Measurements from ENCODE around the gene GRK1.
"Not testable (repeated sequence)": the region's sequence is repeated elsewhere in the genome, so short reads cannot be mapped to it uniquely, and the experiment has no call there.

Gene GRK1

DNA sequence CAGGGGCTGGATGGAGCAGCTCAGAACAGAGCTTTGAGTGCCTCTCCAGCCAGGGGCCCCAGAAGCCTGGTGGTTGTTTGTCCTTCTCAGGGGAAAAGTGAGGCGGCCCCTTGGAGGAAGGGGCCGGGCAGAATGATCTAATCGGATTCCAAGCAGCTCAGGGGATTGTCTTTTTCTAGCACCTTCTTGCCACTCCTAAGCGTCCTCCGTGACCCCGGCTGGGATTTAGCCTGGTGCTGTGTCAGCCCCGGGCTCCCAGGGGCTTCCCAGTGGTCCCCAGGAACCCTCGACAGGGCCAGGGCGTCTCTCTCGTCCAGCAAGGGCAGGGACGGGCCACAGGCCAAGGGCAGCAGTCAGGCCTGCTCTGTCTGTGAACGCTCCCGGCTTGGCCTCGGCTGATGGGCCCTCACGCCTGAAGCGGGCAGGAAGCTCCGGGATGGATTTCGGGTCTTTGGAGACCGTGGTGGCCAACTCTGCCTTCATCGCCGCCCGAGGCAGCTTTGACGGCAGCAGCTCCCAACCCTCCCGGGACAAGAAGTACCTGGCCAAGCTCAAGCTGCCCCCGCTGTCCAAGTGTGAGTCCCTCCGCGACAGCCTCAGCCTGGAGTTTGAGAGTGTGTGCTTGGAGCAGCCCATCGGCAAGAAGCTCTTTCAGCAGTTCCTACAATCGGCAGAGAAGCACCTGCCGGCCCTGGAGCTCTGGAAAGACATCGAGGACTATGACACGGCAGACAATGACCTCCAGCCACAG lies at the start of gene GRK1:
Gene GRK1 (plus strand): TSS at position 269 of the 751 bp plus-strand sequence. CDS start 168 bp downstream, at position 437.
- DNase-seq (ENCODE audit: low read depth in 2 of 2): no peak

DNA sequence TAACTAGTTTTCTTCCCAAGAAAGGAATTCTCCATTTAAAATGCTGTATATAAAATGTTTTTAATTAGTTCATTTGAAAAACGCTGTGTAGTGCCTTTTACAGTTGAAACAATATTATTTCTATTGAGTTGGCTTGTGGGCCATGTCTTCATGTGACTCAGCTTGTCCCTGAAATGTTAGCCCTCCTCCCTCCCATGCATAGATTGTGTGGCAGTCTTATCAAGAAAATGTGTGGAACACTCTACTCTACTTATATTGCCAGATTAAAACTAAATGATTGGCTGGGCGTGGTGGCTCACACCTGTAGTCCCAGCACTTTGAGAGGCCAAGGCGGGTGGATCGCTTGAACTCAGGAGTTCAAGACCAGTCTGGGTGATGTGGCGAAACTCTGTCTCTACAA lies 49.1 kb upstream of the GRK1 start:
- DNase-seq (ENCODE audit: low read depth in 2 of 2): no peak

DNA sequence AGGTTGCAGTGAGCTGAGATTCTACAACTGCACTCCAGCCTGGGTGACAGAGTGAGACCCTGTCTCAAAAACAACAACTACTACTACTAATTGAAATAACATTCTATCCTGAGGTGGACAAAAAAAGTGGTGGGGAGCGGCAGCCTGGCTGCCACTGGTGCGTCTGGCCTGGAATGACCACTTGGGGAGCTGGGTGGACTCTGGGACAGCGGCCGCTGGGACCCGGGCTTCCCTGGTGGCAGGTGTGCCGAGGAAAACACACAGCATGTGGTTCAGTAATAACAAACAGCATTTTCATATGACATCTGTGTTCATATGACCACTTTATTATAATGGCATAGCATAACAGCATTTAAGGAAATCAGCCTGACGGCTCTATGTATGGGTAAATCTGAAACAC lies 48.6 kb upstream of the GRK1 start:
- no peak for DNase-seq (ENCODE audit: low read depth in 2 of 2)

DNA sequence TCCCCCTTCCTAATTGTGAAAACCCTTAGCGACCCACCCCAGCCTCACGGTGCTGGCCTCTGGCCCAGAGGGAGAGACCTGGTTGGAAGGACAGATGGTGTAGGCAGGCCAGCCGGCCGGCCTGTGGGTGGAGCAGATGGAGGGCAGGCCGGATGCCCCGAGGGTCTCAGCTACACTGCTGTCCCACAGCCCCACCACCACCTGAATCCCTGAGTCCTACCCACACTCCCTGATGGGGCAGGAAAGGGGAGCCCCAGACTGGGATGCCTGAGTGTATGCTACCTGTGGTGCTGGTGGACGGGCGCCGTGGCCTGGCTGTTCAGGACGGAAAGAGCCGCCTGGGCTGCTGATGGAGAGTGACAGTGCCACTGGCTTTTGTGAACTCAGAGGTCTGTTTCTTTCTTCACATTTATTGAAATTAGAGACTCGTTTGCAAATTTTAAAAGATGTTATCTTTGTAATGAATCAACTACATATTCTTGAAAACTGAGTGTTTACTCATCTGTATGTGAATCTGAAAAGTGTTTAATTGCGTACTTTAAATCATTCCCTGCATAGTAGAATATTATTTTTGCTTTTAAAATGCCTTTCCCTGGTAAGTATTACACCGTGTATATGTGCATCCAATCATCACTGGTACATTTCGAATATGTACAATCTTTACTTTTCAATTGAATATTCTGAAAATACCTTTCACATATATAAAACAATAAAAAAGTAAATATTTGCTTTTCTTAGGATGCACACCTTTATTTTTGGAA lies 46.8 kb upstream of the GRK1 start:
- DNase-seq (ENCODE audit: low read depth in 2 of 2): no peak

DNA sequence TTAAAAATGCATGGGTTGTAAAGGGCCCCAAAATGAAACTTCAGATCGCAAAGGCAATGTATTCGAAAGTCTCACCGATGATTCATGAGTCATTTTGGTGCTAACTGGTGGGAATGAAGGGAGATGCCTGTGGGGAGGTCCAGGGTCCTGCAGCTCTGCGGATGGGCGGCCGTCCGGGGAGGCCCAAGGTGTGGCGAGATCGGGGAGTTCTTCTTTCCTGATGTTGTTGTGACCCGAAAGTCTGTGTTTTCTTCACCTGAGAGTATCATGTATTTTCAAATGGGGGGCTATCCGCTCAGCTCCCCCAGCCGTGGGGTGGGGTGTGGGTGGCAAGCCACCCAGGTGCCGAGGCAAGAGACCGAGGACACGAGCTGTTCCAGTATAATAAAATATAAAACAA lies 46.0 kb upstream of the GRK1 start:
- DNase-seq (ENCODE audit: low read depth in 2 of 2): no peak

DNA sequence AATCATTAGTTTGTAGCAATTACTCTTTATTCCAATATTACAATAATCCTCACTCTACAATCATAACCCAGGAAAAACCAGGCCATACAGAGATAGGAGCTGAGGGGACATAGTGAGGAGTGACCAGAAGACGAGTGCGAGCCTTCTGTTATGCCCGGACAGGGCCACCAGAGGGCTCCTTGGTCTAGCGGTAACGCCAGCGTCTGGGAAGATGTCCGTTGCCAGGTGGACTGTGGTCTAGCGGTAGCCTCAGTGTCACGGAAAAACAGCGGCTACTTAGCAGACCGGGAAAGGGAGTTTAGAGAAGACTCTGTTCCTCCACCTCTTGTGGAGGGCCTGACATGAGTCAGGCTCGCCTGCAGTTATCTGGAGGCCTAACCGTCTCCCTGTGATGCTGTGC lies 45.5 kb upstream of the GRK1 start:
- DNase-seq (ENCODE audit: low read depth in 2 of 2): not testable (repeated sequence)

DNA sequence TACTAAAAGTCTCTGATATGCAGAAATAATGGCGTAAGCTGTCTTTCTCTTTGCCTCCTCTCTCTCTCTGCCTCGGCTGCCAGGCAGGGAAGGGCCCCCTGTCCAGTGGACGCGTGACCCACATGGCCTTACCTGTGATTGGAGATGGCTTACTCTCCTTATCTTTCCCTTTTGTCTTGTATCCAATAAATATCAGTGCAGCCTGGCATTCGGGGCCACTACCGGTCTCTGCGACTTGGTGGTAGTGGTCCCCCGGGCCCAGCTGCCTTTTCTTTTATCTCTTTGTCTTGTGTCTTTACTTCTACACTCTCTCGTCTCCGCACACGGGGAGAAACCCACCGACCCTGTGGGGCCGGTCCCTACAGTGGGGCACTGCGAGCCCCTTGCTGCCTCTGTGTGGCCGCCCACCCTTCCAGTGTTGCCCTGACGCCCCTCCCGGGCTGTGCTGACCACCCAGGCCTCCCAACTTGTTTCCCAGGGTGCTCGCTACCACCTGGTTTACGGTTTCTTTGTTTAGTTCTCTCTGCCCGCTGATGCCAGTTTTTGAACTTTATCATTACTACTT lies 45.0 kb upstream of the GRK1 start:
- DNase-seq (ENCODE audit: low read depth in 2 of 2): not testable (repeated sequence)

DNA sequence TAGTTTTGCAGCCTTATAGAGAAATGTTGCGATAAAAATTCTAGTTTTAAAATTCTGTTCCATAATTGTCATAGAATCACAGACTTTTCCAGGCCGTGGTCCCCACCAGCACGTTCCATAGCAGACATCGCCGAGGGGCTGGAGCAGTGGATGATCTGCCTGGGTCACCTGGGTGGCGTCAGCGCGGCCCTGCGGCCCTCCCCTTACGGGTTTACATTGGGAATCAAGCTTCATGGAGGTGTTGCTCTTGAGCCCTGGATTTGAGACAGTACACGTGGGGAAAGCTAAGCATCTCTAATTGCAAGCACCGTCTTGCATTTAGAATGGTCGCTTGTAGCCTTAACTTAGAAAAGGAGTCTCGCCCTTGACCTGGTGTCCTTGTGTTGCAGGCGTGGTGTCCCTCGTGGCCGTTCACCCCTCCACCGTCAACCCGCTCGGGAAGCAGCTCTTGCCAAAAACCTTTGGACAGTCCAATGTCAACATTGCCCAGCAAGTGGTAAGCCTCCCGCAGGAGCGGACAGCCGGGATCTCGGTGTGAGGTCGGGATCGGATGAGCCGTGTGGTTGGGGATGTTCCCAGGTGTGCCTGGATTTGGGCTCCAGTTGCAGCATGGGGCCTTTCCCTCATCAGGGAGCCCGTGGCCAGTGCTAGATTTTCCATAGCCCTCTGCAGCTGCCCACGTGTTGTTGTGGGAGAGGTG lies 44.1 kb upstream of the GRK1 start:
- DNase-seq (ENCODE audit: low read depth in 2 of 2): no peak

DNA sequence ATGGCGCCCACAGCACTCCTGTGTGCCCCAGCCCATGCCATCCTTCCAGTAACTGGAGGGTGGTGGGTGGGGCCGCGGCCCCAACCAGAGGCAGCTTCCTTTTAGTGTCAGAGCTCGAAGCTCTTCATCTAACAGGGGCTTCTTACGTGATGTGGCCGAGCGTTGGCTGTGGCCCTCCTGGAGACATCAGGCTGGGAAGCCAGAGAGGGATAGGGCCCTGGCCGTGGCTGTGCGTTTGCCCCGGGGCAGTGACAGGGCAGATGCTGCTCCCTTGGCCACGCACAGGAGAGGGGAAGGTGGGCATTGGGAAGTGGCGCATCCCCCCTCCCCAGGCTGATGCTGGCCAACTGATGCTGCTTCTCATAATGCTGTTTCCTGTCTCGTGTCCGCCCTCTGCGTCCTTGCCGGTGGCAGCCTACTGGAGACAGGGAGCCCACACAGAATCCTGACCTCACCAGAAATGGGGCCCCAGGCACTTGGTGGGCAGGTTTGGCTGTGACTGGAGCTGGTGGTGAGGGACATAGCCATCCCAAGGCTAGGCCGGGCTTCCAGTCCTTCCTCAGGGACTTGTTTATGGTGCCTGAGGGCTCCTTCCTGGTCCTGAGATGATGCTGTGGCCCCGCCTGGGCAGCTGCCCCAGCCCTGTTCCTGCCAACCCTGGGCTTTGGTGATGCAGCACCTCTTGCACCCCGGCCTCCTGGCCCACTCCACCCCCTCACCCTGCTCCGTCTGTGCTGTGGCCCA lies 43.4 kb upstream of the GRK1 start:
- DNase-seq (ENCODE audit: low read depth in 2 of 2): no peak

DNA sequence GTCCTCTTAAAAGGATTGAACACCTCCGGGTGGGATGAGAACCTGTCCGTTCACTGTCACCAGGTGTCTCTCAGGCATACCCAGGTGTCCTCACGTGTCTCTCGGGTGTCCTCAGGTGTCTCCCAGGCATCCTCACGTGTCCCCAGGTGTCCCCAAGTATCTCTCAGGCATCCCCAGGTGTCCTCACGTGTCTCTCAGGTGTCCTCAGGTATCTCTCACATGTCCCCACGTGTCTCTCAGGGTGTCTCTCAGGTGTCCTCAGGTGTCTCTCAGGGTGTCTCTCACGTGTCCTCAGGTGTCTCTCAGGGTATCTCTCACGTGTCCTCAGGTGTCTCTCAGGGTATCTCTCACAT lies 42.8 kb upstream of the GRK1 start:
- no peak for DNase-seq (ENCODE audit: low read depth in 2 of 2)

DNA sequence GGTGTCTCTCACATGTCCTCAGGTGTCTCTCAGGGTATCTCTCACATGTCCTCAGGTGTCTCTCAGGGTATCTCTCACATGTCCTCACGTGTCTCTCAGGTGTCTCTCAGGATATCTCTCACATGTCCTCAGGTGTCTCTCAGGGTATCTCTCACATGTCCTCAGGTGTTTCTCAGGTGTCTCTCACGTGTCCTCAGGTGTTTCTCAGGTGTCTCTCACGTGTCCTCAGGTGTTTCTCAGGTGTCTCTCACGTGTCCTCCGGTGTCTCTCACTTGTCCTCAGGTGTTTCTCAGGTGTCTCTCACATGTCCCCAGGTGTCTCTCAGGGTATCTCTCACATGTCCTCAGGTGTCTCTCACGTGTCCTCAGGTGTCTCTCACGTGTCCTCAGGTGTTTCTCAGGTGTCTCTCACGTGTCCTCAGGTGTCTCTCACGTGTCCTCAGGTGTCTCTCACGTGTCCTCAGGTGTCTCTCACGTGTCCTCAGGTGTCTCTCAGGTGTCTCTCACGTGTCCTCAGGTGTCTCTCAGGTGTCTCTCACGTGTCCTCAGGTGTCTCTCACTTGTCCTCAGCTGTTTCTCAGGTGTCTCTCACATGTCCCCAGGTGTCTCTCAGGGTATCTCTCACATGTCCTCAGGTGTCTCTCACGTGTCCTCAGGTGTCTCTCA lies 42.2 kb upstream of the GRK1 start:
- not testable (repeated sequence) for DNase-seq (ENCODE audit: low read depth in 2 of 2)

DNA sequence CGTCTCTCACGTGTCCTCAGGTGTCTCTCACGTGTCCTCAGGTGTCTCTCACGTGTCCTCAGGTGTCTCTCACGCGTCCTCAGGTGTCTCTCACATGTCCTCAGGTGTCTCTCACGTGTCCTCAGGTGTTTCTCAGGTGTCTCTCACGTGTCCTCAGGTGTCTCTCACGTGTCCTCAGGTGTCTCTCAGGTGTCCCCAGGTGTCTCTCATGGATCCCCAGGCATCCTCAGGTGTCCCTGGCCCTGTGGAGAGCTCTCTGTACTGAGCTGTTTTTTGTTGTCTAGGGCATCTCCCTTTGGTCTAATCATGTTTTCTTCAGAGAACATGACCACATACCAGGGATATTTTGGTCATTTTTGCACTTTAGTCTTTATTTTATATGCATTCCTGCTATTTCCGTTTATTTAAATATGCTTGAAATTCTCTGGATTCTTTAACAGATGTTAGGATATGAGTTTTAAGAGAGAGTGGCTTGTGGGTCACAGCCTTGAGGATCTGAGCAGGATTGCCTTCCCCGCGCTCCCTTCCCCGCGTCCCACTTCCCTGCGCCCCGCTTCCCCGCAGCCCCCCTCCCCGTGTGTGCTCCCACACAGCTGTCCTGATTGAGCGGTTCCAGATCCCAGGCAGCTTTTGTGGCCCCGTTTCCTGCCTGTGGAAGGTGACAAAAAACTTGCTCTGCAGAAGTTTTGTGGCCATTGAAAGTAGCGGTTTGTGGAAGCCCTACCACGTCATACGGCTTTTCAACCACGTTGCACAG lies 40.9 kb upstream of the GRK1 start:
- DNase-seq (ENCODE audit: low read depth in 2 of 2): peak; percentile 36 to 56

DNA sequence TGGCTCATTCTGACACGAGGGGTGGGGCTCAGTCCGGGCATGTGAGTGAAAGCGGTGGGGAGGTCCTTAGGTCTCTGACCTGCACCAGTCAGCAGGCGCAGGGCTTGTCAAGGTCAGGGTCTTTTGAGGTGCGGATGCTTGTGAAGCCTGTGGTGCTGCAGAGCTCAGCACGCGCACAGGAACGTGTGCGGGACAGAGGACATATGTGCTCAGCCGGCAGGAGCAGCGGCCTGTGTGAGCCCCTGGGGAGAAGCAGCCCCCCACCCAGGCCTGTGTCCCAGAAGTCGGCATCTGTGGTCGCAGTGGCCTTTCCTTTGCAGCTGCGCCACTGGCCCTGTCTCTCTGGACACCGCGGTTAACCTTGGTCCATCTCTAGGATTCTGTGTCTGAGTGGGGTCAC lies 39.9 kb upstream of the GRK1 start:
- no peak for DNase-seq (ENCODE audit: low read depth in 2 of 2)

DNA sequence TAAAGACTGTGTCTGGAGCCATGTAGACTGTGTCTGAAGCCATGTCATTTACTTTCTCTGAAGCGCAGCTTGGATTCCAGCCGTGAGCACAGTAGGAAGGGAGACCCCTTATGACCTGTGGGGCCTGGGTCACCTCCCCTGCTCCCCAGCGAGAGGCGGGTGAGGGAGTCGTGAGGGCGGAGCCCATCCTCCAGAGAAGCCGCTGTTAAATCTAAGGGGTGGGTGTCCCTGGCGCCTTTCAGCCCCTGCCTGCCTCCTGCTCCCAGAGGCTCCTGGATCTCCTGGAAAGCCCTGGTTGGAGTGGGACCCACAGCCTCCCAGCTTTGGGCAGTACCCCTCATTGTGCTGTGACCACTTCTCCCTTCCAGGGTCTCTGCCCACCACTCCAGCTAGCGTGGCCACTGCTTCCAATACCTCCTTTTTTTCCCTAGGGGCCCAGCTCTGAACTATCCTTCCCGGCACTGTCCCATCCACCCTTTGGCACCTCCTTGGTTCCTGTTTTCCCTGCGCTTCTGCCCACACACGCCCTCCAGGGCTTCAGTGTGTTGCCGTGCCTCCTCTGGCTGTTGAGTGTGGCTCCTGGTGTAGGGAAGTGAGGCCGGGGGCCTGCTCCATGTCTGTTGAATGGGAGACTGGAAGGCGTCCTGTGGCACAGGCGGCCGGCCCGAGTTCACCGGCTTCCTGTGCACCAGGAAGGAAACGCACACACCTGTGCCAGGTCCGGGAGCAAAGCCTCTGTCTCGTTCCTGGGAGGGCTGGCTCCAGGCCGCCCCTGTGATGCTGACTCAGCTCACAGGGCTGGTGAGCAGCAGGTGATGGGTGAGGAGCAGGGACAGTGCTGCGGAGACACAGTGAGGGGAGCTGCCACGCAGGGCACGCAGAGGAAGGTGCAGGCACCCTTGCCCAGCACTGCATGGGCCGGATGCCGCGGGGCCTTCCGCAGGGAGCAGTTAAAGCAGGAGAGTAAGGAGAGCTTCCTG lies 38.4 kb upstream of the GRK1 start:
- no peak for DNase-seq (ENCODE audit: low read depth in 2 of 2)

DNA sequence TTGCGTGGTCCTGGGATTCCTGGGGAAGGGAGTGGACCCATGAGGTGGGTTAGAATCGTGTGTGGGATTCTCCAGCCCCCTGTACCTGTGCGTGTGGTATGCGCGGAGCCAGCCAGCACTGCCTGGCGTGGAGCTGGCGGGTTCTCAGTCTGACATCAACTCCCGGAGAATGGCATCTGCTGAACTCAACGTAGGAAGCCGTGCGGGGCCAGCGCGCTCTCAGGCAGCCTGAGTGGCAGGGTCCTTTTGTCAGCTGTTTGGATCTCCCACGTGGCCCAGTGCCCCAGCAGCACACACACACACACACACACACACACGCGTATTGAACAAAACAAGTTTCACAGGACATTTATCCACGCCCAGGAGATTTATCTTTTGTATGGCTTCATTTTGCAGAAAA lies 37.2 kb upstream of the GRK1 start:
- no peak for DNase-seq (ENCODE audit: low read depth in 2 of 2)

DNA sequence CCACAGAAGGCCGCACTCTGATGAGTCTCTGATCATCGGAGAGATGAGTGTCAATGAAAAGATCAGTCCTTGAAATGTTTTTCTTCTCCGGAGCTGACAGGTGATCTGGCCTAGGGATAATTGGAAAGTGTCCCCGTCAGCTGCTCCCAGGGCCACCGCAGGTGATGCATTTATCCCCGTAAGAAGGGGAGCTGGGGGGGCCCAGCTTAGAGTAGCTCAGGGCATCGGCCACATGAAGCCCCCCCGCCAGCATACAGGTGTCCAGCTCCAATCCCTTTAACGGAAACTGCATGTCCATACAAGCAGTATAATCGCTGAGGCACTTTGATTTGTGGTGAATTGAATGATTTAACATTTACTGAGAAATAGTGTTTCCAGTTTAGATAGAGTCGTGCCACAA lies 36.7 kb upstream of the GRK1 start:
- DNase-seq (ENCODE audit: low read depth in 2 of 2): no peak

DNA sequence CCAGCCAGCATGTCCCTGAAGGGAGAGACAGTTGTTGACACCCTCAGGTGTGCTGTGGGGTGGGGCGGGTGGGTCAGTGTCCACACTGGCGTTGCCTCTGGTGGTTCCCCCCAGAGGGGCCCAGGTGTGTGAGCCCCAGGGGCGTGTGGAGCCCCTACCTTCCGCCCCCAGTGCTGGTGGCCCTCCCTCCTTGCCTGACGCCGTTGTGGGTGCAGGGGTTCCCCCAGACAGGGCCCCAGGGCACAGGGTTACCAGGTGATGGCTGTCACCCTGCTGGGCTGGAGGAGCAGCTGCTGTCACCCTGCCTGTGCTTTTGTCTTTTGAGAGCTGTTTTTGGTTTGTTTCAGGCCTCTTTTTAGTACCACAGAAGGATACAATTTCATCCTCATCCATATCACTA lies 36.2 kb upstream of the GRK1 start:
- no peak for DNase-seq (ENCODE audit: low read depth in 2 of 2)

DNA sequence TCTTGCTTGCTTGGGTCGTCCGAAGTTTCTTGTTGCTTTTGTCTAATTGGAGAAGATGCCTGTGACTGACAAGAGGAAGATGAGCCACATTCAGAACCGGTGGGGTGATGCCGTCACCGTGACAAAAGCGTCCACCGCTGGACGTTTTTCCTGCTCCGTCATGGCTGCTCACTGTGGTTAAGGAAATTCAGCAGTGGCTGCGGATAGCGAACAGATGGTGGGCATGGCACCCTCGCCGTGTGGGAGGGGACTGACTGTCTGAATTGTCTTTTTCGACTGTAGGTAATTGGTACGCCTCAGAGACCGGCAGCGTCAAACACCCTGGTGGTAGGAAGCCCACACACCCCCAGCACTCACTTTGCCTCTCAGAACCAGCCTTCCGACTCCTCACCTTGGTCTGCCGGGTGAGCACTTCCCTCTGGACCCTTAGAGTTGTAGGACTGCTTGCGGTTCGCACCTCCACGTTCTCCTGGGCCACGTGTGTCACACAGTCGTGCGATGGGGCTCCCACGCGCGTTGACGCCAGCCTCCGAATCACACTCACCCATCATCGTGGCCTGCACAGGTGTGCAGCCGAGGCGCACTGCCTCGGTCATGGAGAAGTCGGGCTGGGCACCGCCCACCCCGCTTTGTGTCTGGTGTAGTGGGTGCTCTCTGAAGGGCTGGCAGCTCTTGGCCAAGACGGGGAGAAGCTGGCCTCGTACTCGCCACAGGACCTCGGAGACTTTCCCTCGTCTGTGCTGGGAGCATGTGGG lies 35.5 kb upstream of the GRK1 start:
- no peak for DNase-seq (ENCODE audit: low read depth in 2 of 2)
